HL-60/S4 (cell line): ENCODE results near the gene ZFP36.

ENCODE experiments used
- in situ Hi-C: fragments of 300-500 bp; cut with MboI; formaldehyde crosslinking; loops from 2 replicates; pipeline ENCODE4 v1.14.3; 2022; ENCODE audit warnings: low sequenced_read_pairs

ZFP36 gene

DNA sequence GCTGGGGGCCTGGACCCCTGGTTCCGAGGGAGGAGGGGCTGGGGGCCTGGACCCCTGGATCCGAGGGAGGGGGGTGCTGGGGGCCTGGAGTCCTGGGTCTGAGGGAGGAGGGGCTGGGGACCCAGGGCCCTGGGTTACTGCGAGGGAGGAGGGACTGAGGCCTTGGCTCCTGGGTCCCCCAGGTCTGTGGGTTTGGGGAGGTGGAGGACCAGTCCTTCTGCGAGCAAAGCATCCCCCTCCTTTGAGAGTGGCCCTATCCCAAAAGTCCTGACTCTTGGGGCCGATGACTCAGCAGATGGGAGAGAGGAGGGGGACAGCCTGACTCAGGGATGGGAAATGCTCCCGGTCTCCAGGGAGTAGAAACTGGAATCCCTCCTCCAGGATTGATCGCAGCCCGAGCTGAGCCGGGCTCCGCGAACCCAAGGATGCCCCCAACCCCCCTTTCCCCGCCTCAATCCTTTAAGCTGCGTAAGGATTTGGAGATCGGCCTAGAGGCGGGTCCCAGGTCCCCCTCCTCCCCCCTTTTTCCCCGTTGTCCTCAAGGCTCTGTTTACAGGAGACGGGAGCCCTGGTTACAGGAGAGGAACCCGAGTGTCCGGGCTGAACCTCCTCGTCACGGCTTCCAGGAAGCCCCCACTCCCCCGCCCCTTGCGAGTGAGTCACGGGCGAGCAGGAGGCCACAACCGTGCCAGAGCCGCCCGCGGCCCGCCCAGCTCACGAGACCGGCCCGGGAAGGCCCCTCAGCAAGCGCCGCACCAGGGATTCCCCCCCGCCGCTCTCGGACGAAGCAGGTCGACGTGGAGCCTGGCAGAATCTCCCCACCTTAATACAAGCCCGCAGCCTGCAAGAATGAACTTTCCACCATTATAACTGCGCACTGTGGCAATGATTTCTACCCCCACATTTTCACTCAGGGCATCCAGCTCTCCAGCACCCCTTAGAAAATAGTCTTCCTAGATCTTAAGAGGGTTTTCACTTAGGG, 3.0 kb upstream of the ZFP36 start:
- in situ Hi-C loops: no loop called here

DNA sequence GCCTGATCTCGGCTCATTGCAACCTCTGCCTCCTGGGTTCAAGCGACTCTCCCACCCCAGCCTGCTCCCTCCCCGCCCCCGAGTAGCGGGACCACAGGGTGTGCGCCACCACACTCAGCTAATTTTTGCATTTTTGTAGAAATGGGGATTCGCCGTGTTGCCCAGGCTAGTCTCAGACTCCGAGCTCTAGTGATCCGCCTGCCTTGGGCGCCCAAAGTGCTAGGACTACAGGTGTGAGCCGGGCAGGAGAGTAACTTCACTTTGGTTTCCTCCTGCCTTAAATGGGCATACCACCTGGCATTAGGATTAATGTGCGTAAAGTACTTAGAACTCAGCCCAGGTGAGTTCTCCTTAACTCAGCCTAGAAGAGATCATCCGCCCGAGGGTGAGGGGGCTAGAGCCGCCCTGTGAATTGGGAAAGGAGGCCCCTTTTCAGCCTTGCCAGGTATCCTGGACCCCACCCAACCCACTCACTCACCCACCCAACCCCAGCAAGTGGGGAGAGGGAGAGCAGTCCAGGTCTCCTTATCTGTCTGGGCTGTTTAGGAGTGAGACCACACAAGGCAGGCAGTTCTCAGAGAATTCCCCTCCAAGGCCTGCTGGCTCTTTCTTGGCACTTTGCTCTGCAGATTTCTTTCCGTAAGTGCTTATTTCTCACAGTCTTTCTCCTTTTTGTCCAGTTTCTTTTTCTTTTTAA, 1.2 kb upstream of the ZFP36 start:
- in situ Hi-C loops: no loop called here

DNA sequence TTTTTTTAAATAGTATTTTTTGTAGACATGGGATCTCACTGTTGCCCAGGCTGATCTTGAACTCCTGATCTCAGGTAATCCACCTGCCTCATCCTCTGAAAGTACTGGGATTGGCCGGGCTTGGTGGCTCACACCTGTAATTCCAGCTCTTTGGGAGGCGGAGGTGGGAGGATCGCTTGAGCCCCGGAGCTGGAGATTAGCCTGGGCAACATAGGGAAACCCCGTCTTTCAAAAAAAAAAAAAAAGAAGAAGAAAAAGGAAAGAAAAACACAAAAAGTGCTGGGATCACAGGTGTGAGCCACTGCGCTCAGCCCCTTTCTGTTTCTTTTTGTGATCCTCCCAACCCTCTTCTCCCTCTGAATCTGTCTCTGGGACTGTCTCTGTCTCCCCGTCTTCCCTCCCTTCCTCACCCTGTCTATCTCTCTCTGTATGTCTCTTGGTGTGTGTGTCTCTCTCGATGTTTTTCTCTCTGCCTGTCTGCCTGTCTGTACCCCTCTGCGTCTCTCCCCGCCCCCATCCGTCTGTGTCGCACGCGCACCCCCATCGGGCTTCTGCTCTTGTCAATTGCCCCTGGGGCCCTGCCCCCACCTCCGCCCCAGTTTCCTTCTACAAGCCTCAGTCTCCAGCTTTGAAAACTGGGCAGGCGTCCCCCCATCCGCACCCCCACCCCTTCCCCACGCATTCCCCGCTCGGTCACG, 540 bp upstream of the ZFP36 start:
- in situ Hi-C loops: no loop called here

DNA sequence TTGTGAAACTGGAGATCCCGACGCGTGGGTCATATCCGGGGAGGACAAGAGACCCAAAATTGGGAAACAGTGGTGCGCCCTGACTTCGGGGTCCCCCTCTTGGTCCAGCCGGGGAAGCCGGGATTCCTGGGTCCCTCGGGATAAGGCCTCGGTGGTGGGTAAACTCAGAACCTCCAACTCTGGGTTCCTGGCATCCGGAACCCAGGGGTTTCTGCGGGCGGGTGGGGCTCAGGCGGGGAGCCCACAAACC, 688 bp downstream of the ZFP36 start:
- in situ Hi-C loops: no loop called here

DNA sequence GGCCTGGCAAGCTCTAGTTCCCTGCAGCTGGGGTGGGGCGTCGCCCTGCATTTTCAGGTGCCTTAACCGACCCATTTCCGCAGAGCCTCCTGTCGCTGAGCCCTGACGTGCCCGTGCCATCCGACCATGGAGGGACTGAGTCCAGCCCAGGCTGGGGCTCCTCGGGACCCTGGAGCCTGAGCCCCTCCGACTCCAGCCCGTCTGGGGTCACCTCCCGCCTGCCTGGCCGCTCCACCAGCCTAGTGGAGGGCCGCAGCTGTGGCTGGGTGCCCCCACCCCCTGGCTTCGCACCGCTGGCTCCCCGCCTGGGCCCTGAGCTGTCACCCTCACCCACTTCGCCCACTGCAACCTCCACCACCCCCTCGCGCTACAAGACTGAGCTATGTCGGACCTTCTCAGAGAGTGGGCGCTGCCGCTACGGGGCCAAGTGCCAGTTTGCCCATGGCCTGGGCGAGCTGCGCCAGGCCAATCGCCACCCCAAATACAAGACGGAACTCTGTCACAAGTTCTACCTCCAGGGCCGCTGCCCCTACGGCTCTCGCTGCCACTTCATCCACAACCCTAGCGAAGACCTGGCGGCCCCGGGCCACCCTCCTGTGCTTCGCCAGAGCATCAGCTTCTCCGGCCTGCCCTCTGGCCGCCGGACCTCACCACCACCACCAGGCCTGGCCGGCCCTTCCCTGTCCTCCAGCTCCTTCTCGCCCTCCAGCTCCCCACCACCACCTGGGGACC, 1.2 kb downstream of the ZFP36 start:
- in situ Hi-C loops: no loop called here

- in situ Hi-C loops: no loop called here
These were observed 2.0 kb downstream of the ZFP36 start for GRCh38 chr19:39408392-39409207.

- in situ Hi-C loops: no loop called here
These were observed 2.8 kb downstream of the ZFP36 start for GRCh38 chr19:39409208-39410016.

DNA sequence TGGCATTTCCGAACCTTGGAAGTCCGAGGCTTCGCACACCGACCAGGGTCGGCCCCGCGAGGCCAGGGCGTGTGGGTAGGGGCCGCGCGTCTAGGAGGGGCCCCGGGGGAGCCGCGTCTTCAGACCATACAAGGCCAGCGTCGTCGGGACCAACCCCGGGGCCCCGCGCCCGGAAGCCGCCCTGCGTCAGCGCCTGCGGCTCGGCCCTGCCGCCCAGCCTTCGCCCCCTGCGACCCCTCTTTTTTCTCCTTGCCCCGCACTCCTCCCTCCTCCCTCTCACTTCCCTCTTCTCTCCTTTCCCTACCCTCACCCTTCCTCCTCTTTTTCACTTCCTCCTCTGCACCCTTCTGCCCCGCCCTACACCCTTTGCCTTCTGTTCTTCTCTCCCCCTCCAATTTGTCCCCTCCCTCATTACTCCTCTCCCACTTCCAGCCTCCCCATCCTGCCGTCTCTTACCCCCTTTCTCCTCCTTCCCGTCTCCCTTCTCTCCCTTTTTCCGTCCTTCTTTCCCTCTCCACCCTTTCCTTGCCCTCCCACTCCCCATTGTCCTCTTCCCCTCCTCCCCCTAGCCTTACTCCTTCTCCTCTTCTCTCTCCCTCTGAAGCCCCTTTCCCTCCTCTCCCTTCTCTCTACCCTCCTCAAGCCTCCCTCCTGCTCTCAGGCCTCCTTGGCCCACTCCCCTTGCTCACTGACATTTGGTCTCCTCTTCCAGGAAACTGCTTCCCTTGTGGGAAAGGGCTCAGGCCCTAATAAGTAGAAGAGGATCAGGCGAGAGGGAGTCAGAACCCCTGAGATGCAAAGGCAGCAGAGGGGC, 3.6 kb downstream of the ZFP36 start:
- in situ Hi-C loops: no loop called here

- in situ Hi-C loops: no loop called here
These were observed 4.1 kb downstream of the ZFP36 start for GRCh38 chr19:39410831-39411080.

DNA sequence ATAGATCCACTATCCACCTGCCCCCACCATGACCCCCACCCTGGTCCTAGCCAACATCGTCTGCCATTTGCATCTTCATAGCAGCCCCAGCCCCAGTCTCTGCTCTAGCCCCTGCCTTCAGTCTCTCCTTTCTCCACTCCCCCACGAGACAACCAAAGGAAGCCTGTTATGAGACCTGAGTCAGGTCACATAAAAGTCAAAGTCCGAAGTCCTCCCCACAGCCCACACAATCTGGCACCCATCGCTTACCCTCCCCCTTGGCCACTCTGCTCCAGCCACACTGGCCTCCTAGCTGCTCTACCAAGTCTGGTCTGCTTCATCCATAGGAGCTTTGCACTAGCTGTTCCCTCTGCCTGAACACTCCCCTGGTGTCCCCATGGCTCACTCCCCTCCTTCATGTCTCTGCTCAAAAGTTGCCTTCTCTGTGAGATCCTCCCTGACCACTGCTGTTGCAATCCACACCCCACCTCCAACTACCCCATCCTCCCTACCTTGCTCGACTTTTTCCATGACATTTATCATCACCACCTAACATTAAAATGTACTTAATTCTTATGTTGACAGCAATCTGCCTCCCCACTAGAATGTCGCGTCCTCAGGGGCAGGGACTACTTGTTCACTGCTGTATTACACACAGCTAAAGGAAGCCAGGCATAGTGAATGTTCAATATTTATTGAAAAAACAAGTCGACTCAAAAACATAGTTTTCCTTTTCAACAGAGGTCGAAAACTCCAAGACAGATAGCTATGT, 4.6 kb downstream of the ZFP36 start:
- in situ Hi-C loops: no loop called here

GRCh38 chr19:39411832-39412099, 5.1 kb downstream of the ZFP36 start:
- in situ Hi-C loops: no loop called here

DNA sequence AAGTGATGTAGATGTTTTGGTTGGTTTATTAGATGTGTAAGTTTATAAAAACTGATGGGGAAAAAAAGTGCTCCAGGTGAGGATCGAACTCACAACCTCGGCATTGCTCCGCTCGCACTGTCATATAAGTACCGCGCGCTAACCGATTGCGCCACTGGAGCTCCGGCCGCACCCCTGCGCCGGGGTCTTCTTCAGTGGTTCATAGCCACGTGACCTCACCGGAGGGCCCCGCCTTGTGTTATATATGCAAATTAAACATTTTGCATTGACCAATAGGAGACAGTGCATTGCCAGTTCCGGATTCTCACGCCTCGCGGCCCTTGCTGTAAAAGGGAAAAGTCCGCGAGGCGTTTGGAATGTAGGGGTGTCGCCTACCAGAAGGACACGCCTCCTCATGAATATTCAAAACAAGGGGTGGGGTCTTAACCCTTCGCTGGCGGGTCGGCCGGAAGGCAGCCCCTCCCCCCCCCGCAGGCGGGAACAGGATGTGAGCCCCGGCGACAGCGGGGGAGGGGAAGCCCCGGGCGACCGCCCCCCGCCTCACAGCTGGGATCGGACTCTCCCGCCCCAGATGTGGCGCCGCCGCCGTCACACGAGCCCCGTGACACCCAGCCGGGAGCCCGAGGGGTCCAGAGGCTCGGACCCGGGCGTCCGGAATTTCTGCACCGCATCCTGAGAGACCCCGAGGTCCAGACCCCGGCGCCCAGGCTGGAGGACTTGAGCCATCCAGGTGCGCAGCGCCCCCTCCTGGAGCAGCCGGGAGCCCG, 5.6 kb downstream of the ZFP36 start, which contains the start of gene PLEKHG2:
Gene PLEKHG2 (plus strand): TSS at position 570 of the 767 bp plus-strand sequence. CDS start 1,418 bp downstream, outside the sequence.
- in situ Hi-C loops: no loop called here

DNA sequence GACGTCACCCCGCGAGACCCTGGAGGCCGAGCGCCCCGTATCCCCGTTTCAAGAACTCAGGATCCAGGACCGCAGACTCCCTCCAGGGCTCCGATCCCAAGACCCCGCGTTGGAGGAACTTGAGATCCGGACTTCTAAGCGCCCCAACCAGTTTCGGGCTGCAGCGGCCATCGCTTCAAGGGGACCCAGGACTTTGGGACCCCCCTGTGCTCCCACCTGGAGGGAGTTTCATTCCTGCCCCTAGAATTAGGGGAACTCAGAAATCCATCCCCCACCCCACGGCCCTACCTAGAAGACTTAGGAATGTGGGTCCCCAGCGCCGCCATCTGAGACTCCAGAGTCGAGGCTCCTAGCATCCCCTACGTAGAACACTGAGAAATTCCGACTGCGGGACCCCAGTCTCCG, 6.2 kb downstream of the ZFP36 start:
- in situ Hi-C loops: no loop called here

GRCh38 chr19:39413272-39413910, 6.7 kb downstream of the ZFP36 start:
- in situ Hi-C loops: no loop called here

DNA sequence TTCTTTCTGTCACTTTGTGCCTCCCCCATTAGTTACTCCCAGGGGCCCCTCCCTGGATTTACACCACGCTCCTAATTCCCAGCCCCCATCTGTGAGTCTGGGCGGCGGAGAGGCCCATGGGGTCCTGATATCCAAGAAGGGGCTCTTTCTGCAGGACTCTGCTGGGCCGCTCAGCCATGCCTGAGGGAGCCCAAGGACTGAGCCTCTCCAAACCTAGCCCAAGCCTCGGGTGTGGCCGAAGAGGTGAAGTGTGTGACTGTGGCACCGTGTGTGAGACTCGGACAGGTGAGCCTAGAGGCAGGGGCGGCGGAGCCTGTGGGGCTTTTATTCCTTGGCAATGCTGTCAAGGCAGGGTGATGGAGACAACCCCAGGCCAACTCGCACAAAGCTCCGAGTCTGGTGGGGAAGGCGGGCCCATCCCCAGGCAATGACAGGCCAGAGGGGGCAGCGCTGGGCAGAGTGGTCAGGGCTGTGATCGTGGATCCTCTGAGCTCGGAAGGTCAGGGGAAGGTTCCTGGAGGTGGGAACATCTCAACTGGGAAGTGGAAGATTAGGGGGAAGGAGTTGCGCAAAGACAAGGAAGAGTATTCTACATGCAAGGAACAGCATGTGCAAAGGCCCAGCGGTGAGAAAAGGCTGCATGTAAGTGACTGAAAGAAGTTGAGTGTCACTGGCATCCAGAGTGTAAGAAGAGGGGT, 7.4 kb downstream of the ZFP36 start:
- in situ Hi-C loops: no loop called here
